GM13977 (cell line): ENCODE data around the gene IGF1.

Experiments
- DNase-seq: peaks from one replicate; pipeline ENCODE4 v3.0.0; 2012; ENCODE audit warnings: low spot score
- in situ Hi-C: fragments of 300-500 bp; cut with MboI; formaldehyde crosslinking; loops from one replicate; pipeline ENCODE4 v1.12.0; 2022; ENCODE audit warnings: low sequenced_read_pairs, low pct_unique_long_range_greater_than_20kb, mixed read lengths, inconsistent platforms; ENCODE audit not compliant: unreplicated experiment
- TF ChIP-seq, protein P1 (sequence below): IDR thresholded peaks from 2 replicates; pipeline ENCODE4 v1.5.1; 2012; ENCODE audit warnings: mild to moderate bottlenecking, control low read depth; ENCODE audit not compliant: insufficient read depth; ENCODE audit errors: extremely low read depth, missing control alignments

Gene IGF1

DNA sequence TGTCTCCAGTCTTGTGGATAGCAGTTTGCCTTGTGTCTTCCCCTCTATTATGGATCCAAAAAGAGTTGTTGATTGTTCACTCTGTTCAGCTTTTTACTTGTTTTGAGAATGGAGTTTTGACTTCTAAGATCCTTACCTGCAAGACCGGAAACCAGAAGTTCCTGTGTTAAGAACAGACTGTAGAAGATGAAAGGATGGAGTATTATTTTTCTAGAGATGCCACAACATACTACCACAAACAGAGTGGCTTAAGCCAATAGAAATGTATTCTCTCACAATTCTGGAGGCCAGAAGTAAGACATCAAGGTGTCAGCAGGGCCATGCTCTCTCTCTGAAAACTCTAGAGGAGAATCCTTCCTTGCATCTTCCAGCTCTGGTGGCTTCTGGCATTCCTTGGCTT lies 95.0 kb downstream of the IGF1 start:
- TF ChIP-seq, protein P1, sequence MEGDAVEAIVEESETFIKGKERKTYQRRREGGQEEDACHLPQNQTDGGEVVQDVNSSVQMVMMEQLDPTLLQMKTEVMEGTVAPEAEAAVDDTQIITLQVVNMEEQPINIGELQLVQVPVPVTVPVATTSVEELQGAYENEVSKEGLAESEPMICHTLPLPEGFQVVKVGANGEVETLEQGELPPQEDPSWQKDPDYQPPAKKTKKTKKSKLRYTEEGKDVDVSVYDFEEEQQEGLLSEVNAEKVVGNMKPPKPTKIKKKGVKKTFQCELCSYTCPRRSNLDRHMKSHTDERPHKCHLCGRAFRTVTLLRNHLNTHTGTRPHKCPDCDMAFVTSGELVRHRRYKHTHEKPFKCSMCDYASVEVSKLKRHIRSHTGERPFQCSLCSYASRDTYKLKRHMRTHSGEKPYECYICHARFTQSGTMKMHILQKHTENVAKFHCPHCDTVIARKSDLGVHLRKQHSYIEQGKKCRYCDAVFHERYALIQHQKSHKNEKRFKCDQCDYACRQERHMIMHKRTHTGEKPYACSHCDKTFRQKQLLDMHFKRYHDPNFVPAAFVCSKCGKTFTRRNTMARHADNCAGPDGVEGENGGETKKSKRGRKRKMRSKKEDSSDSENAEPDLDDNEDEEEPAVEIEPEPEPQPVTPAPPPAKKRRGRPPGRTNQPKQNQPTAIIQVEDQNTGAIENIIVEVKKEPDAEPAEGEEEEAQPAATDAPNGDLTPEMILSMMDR: no peak
- in situ Hi-C loops: no loop called here
- DNase-seq: no peak

DNA sequence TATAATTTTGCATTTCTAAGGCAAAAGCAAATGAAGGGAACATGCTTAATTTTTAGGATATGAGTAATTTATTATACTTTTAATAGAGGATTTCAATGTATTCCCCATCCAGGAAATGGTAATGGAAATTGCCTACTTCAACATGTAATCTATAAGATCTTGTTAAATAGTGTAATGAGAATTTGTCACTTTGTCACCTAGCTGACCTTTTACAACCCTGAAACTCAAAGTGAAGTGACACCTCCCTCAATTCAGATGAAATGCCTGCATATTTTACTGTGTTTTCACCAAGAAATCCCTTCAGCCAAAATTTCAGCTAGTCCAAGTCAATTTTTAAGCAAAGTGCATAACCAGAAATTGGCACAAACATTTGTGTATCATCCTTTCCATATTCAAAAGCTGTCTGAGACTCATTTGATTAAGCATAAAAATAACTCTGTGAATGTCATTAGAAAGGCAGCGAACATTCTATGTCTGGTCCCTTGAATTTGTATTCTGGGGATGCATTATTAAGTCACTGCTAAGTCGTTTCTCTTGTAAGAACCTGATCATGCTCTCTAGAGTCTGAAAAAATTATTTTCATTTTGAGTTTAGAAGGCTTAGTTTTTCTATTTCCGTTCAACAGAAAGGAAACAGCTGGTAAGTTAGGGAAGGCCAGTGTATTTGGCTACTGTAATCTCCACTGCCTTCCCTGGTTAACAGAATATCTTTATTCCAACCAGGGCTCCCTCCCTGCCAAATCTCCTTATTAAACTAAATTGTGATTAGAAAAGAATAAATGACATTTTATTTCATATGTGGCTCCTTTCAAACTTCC lies 100.8 kb downstream of the IGF1 start:
- DNase-seq: no peak
- TF ChIP-seq, protein P1: no peak
- in situ Hi-C loops: no loop called here

DNA sequence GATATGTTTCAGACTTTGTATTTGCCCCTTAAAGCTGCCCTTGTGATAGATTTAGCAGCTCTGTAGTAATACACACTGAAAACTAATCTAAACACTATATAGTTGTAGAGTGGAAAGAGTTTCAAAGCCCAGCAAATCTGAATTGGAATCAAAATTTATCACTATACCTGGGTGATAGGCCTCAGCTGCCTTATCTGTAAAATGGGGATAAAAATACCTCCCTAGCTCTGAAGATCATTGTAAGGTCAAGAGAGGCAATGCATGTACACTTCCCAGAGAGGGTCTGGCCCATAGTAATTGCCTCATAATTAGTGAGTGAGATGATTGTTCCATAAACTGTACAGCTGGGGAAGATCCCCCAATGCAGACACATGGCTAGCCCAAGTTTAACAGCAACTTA lies 103.6 kb downstream of the IGF1 start:
- in situ Hi-C loops: no loop called here
- TF ChIP-seq, protein P1: no peak
- no peak for DNase-seq

DNA sequence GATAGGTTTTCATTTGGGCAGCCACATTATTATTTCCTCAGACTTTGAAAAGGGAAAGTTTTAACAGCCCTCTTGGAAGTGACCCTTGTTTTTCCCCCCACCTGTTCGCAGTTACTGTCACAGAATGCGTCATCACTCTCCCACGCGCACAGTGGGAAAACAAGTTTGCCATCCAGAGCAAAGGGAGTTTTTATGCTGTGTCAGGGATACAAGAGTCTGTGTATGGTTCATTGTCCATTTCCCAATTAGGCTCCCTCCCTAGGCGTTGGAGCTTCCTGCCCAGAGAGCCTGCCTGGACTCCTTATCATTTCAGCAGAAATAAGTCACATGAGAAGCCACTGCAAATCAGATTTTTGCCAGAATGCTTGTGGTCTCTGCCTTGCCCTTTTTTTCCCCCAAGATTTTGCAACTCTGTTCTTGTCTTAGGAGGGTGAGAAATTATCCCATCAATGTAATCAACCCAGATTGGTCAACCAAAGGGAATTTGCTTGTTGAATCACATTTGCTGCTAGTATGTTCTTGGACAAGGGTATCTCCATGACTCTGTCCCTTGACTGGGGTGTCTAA lies 104.1 kb downstream of the IGF1 start:
- TF ChIP-seq, protein P1: no peak
- in situ Hi-C loops: no loop called here
- no peak for DNase-seq

DNA sequence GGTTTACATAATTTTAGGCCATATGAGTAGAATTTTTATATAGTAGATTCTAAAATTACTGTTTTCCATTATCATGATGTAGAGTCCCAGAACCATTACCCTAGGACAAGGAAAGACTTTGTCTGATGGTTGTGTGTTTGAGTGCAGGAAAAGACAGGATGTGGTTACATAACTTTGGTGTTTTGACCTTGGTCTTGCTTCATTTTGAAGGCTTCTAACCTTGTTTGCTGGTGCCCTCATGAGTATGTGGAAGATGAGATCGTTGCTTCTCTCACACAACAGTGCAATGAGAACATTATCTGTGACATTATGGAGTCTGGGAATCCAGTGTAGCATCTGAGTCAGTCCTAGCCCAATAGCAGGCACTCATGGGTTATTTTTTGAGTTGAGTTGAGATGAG lies 106.2 kb downstream of the IGF1 start:
- in situ Hi-C loops: loop anchor here (25.0 kb wide), 1 partner anchor 1188 kb away; no protein-coding TSS in a partner anchor
- TF ChIP-seq, protein P1: no peak
- DNase-seq: no peak

DNA sequence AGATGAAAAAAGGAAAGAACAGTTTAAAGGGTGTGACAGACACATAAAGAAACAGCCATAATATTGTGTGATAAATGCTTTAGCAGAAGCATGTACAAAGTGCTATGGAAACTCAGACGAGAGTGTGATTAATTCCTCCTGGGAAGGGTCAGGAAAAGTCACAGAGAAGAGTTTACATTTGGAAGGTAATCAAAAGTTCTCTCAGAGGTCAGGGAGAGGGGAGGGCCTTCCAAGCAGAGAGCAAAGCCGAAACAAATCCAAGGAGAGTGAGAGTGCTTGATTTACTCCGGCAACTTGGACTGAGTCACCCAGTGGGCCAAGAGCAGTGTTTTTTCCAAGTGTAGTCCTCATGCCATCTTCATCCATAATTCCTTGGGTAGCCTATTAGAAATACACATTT lies 108.3 kb downstream of the IGF1 start:
- TF ChIP-seq, protein P1: no peak
- no peak for DNase-seq
- in situ Hi-C loops: loop anchor here (25.0 kb wide), 1 partner anchor 1190 kb away; no protein-coding TSS in a partner anchor
